Mucosa of descending colon (tissue), 3 donors: ENCODE data around the gene AK5. TPM values are rescaled to one million over a fixed set of nuclear protein-coding genes. Genes with fewer than 3 reads are reported as not detected.

Source experiments
- ATAC-seq: fragments of 200-7000 bp; cut with Tn5 transposase; one replicate; pipeline ENCODE4 v1.9.1; 2020; ENCODE audit warnings: mild to moderate bottlenecking, moderate library complexity
- DNase-seq, 3 donors: peaks; one replicate each; pipeline ENCODE4 v3.0.0-alpha.2; 2020
- H3K36me3 ChIP-seq: fragments of 200-600 bp; one replicate; pipeline ENCODE4 v1.8.0; 2021; ENCODE audit warnings: low read depth, mild to moderate bottlenecking
- H3K4me1 ChIP-seq: fragments of 200-600 bp; one replicate; pipeline ENCODE4 v1.8.0; 2021; ENCODE audit warnings: low read depth, mild to moderate bottlenecking
- H3K4me3 ChIP-seq: fragments of 200-600 bp; one replicate; pipeline ENCODE4 v1.8.0; 2021; ENCODE audit warnings: mild to moderate bottlenecking
- H3K9me3 ChIP-seq: fragments of 200-600 bp; one replicate; pipeline ENCODE4 v1.8.0; 2021; ENCODE audit warnings: mild to moderate bottlenecking
- CTCF ChIP-seq: fragments of 200-600 bp; IDR thresholded peaks from one replicate; pipeline ENCODE4 v1.8.0; 2022; ENCODE audit warnings: antibody characterized with exemption, mild to moderate bottlenecking
- intact Hi-C, 2 donors: fragments of 100-400 bp; cut with DNase I in 1 of 2; cut with micrococcal nuclease in 1 of 2; formaldehyde crosslinking; loops; one replicate each; pipeline versions ENCODE4 v1.11.0 to v1.11.1; 2022; cut with DNase I, micrococcal nuclease
- total RNA-seq, 3 donors: library from RNA; stranded (reverse); fragmentation: NEBNext Ultra II Directional in 2 of 3; extraction: Animal tissue kit (Norgen Biotek cat#: 25700) in 2 of 3; gene quantifications; one replicate each; pipeline versions ENCODE4 v1.2.1 to v1.2.4, GENCODE V29; 2021 to 2023
- donor health status: DM: no; HTN: no; CAD: no; lungs with moderate emphysema.
- donor health status: DM: no; HTN: no; CAD: no.
- donor health status: DM: no; HTN: yes; CAD: no.

The AK5 gene
- total RNA-seq, 3 donors from 2014 or later, result 0.51 to 3.0 (median 0.84) TPM

GRCh38 chr1:77465139-77465538 is 183.3 kb downstream of the AK5 start:
- no peak for DNase-seq
- Histone ChIP-seq H3K36me3 (no peaks in the 10 kb centered on the region), H3K4me1 (no peaks in the 10 kb centered on the region), H3K4me3 (no peak overlapping the region), H3K9me3 (no peaks in the 10 kb centered on the region)
- TF ChIP-seq CTCF, result no peak
- no peak for ATAC-seq
- intact Hi-C loops, result no loop called here

GRCh38 chr1:77465922-77466321 is 184.1 kb downstream of the AK5 start:
- ATAC-seq (no peak), DNase-seq (no peak)
- intact Hi-C loops, result no loop called here
- H3K4me3 ChIP-seq, result no peak overlapping the region
- no peak for TF ChIP-seq CTCF
- no peaks in the 10 kb centered on the region for H3K36me3 ChIP-seq
- no peaks in the 10 kb centered on the region for H3K4me1 ChIP-seq
- H3K9me3 ChIP-seq, result no peaks in the 10 kb centered on the region

GRCh38 chr1:77467021-77467595 is 185.3 kb downstream of the AK5 start:
- Histone ChIP-seq H3K36me3 (no peaks in the 10 kb centered on the region), H3K4me1 (no peaks in the 10 kb centered on the region), H3K9me3 (no peaks in the 10 kb centered on the region), H3K4me3 (no peak overlapping the region)
- no peak for TF ChIP-seq CTCF
- ATAC-seq (no peak), DNase-seq (no peak)
- intact Hi-C loops, result no loop called here

- H3K4me1 ChIP-seq, result no peaks in the 10 kb centered on the region
- no peak overlapping the region for H3K4me3 ChIP-seq
- ATAC-seq (no peak), DNase-seq (no peak)
- TF ChIP-seq CTCF, result no peak
- no peaks in the 10 kb centered on the region for H3K9me3 ChIP-seq
- intact Hi-C loops, result no loop called here
- H3K36me3 ChIP-seq, result no peaks in the 10 kb centered on the region
Measured at GRCh38 chr1:77467741-77468140, 185.9 kb downstream of the AK5 start.

- intact Hi-C loops, result no loop called here
- Histone ChIP-seq H3K4me3 (no peak overlapping the region), H3K9me3 (no peaks in the 10 kb centered on the region), H3K36me3 (no peaks in the 10 kb centered on the region), H3K4me1 (no peaks in the 10 kb centered on the region)
- TF ChIP-seq CTCF, result no peak
- no peak for DNase-seq
- no peak for ATAC-seq
Measured at GRCh38 chr1:77468257-77468948, 186.6 kb downstream of the AK5 start.
